ENCODE measurements around the gene RBMS3.
"Not testable (repeated sequence)": the region's sequence is repeated elsewhere in the genome, so short reads cannot be mapped to it uniquely, and the experiment has no call there.

RBMS3 gene

GRCh38 chr3:29370021-29370420 is 89.2 kb downstream of the RBMS3 start:
- intact Hi-C loops (cut with DNase I): no loop called here
- DNase-seq: no peak

- intact Hi-C loops (cut with DNase I): no loop called here
- no peak for DNase-seq
These were observed 89.9 kb downstream of the RBMS3 start for GRCh38 chr3:29370476-29371420.

GRCh38 chr3:29373131-29373680 is 92.3 kb downstream of the RBMS3 start:
- DNase-seq: no peak
- intact Hi-C loops (cut with DNase I): no loop called here

DNA sequence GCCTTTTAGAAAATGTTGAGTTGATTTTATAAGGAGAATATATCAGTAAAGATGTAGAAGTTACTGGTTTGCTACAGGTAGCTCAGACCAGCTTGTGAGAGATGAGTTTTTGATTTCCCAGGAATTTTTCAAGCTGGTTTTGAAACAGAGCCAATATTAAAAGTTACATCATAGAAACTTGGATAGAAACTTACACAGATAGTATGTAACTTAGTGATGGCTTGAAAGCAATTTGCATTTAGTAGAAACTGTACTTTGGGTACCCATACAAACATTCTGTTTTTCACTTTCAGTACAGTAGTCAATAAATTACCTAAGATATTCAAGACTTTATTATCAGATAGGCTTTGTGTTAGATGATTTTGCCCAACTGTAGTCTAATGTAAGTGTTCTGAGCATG is 93.4 kb downstream of the RBMS3 start:
- intact Hi-C loops (cut with DNase I): no loop called here

DNA sequence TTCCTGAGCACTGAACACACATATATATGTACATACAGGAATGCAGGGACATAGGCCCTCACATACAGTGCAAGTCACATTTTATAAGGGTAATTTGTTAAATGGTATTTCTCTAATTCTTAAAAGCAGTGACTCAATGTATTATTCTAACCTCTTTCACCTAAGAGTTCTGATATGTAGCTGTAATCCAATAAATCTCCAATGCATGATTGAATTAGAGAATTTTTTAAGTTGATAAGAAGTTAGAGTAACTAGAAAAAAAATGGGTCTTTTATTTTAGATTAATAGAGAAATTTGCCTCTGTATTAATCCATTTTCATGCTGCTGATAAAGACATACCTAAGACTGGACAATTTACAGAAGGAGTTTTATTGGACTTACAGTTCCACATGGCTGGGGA is 98.2 kb downstream of the RBMS3 start:
- no peak for DNase-seq
- intact Hi-C loops (cut with DNase I): no loop called here

More for the DNA sequence above, 93.4 kb downstream of the RBMS3 start:
- DNase-seq: no peak

DNA sequence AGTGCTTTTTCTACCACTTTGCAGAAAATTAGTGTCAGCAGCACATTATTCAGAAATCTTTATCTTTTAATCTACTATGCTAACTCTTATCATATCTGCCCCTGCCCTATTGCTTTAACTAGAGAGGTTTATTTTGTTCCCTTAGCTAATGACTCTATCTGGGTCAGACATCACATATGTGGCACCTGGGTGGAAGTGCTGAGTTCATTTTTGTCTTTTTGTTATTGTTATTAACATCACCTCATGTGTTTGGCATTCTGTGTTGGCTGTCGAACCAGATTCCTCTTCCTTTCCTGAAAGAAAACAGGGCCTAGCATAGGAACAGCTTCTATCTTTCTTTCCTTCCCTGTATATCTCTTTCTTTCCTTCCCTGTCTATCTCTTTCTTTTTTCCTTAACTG is 100.7 kb downstream of the RBMS3 start:
- no peak for DNase-seq
- intact Hi-C loops (cut with DNase I): no loop called here

DNA sequence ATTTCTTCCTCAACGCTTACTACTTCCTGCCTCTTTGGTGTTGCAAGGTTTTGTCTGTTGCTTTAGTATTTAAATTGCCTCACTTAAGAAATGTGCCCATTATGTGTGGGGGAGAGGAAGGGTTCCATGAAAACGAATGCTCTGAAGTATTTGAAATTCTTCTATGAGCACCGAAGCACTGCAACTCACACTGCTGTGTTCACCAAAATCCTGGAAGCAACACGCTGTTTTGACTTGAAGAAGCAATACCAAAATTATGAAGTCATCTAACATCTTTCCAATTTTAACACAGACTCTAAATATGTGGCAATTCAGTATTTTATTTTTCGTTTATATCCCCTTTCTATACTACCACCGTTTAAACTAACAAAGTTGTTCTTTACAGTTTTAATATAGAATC is 101.5 kb downstream of the RBMS3 start:
- intact Hi-C loops (cut with DNase I): no loop called here
- DNase-seq: no peak

- DNase-seq: no peak
- intact Hi-C loops (cut with DNase I): no loop called here
These were observed 102.0 kb downstream of the RBMS3 start for GRCh38 chr3:29382845-29383244.

GRCh38 chr3:29384640-29385039 is 103.8 kb downstream of the RBMS3 start:
- no peak for DNase-seq
- intact Hi-C loops (cut with DNase I): no loop called here

- intact Hi-C loops (cut with DNase I): no loop called here
- DNase-seq: no peak
These were observed 104.4 kb downstream of the RBMS3 start for GRCh38 chr3:29385046-29385830.

- intact Hi-C loops (cut with DNase I): no loop called here
- DNase-seq: no peak
These were observed 108.5 kb downstream of the RBMS3 start for GRCh38 chr3:29389362-29389761.

- intact Hi-C loops (cut with DNase I): no loop called here
- no peak for DNase-seq
These were observed 111.9 kb downstream of the RBMS3 start for GRCh38 chr3:29392625-29393388.

- DNase-seq; intact Hi-C loops (cut with DNase I): not testable (repeated sequence)
These were observed 113.1 kb downstream of the RBMS3 start for GRCh38 chr3:29393946-29394345.

GRCh38 chr3:29397406-29397805 is 116.5 kb downstream of the RBMS3 start:
- intact Hi-C loops (cut with DNase I): no loop called here
- no peak for DNase-seq

DNA sequence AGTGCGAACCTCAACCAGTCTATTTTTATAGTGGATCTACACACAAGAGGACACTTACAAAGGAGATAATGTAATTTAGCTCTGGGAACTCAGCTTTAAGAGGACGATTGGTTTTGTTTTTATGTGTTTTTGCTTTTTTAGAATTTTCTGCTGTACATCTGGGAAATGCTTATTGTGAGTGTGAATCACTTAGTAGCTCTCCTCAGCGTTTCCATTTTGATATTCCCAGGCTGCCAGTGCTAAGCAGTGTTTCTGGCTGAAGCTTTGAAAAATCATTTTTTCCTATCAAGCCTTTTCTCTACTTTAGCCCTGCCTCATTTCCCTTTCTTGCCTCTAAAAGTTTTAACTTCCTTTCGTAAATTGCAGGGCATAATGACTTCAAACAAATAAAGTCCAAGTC is 117.9 kb downstream of the RBMS3 start:
- intact Hi-C loops (cut with DNase I): no loop called here
- DNase-seq: no peak

- no peak for DNase-seq
- intact Hi-C loops (cut with DNase I): no loop called here
These were observed 125.5 kb downstream of the RBMS3 start for GRCh38 chr3:29406291-29406832.

- no peak for DNase-seq
- intact Hi-C loops (cut with DNase I): no loop called here
These were observed 127.8 kb downstream of the RBMS3 start for GRCh38 chr3:29408676-29409075.

DNA sequence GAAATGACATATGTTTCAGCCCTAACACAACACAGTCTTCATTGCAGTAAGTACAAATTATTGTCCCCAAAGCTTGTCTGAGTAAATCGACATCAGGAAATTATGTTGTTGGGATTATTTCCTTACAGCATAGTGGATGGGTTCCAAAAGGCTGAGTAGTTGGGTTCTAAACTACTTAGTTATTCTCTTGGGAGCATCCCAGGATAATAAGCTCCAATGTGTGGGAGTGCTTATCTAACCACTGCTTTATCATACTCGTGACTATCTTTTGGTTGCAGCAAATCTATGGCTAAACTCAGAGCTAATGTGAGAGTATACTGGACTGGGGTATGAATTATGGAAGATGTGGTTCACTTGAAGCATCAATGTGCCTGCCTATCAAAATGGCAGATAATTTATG is 128.5 kb downstream of the RBMS3 start:
- no peak for DNase-seq
- intact Hi-C loops (cut with DNase I): no loop called here

DNA sequence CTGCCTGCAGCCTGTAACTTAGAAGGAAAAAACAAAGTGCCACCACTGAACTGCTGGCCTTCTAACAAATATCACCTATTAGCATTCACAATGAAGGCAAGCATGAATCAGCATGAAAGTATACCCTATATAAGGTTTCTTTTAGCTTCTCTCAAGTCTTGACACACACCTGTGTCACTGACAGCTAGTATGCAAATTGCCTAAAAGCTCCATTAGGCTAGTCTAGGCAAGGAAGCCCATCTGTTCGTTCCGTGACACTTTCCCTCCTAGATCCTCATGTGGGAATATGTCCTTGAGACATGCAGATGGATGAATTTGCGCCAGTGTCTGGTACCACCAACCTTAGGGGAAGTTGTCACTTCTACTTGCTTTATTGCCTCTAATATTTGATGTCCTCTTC is 129.3 kb downstream of the RBMS3 start:
- no peak for DNase-seq
- intact Hi-C loops (cut with DNase I): no loop called here
